GM12878 (cell line): ENCODE data around the gene S1PR4. TPM values are rescaled to one million over a fixed set of nuclear protein-coding genes. Genes with fewer than 3 reads are reported as not detected.

Experiments used
- BHLHE40 ChIP-seq, 2 experiments: fragments of 450-650 bp in 1 of 2; IDR thresholded peaks; 2 replicates each; pipeline ENCODE4 v1.6.1; 2011 to 2017; ENCODE audit warnings: low read depth in 2 of 2, borderline replicate concordance in 1 of 2, improper control_type of control experiment in 1 of 2, low read length in 1 of 2, mild to moderate bottlenecking in 1 of 2
- EP300 ChIP-seq, 2 experiments: fragments of 150-350 bp in 1 of 2; IDR thresholded peaks; 2 replicates each; pipeline ENCODE4 v1.6.1; 2011 to 2012; ENCODE audit warnings: low read depth in 2 of 2, low read length in 2 of 2, borderline replicate concordance in 1 of 2, improper control_type of control experiment in 1 of 2, inconsistent platforms in 1 of 2; ENCODE audit not compliant: control insufficient read depth in 1 of 2
- FOXK2 ChIP-seq: fragments of 450-650 bp; IDR thresholded peaks from 2 replicates; pipeline ENCODE4 v1.6.1; 2017; ENCODE audit warnings: mild to moderate bottlenecking, moderate library complexity
- HDAC2 ChIP-seq: fragments of 200-600 bp; sonication (generic); IDR thresholded peaks from 2 replicates; pipeline ENCODE4 v1.6.1; 2017
- IRF5 ChIP-seq: fragments of 450-650 bp; IDR thresholded peaks from 2 replicates; pipeline ENCODE4 v1.6.1; 2017; ENCODE audit warnings: borderline replicate concordance
- MEF2B ChIP-seq: fragments of 450-650 bp; IDR thresholded peaks from 2 replicates; pipeline ENCODE4 v1.6.1; 2018; ENCODE audit warnings: mild to moderate bottlenecking, moderate library complexity; ENCODE audit not compliant: partially characterized antibody, poor library complexity, severe bottlenecking
- PAX5 ChIP-seq: IDR thresholded peaks from 2 replicates; pipeline ENCODE4 v1.6.1; 2011; ENCODE audit warnings: low read depth, low read length, borderline replicate concordance
- POLR2AphosphoS5 ChIP-seq: IDR thresholded peaks from 2 replicates; pipeline ENCODE4 v1.6.1; 2011; ENCODE audit warnings: mild to moderate bottlenecking, low read length, inconsistent platforms
- RAD21 ChIP-seq: IDR thresholded peaks from 2 replicates; pipeline ENCODE4 v1.6.1; 2011; ENCODE audit warnings: mild to moderate bottlenecking, low read depth, low read length, moderate library complexity; ENCODE audit not compliant: insufficient read depth
- RELB ChIP-seq: fragments of 450-650 bp; IDR thresholded peaks from 2 replicates; pipeline ENCODE4 v1.6.1; 2017; ENCODE audit warnings: low read depth, mild to moderate bottlenecking, moderate library complexity
- REST ChIP-seq: IDR thresholded peaks from 2 replicates; pipeline ENCODE4 v1.6.1; 2012; ENCODE audit warnings: mild to moderate bottlenecking, low read depth, low read length
- RUNX3 ChIP-seq: IDR thresholded peaks from 2 replicates; pipeline ENCODE4 v1.6.1; 2012; ENCODE audit warnings: low read length, inconsistent platforms
- SREBF1 ChIP-seq: IDR thresholded peaks from 2 replicates; pipeline ENCODE4 v1.6.1; 2012; ENCODE audit warnings: mild to moderate bottlenecking, low read length
- STAT3 ChIP-seq: IDR thresholded peaks from 2 replicates; pipeline ENCODE4 v1.6.1; 2011; ENCODE audit warnings: low read depth, low read length, improper control_type of control experiment
- TAF1 ChIP-seq: IDR thresholded peaks from 2 replicates; pipeline ENCODE4 v1.6.1; 2011; ENCODE audit warnings: mild to moderate bottlenecking, low read depth, low read length, borderline replicate concordance
- WRNIP1 ChIP-seq: IDR thresholded peaks from 2 replicates; pipeline ENCODE4 v1.6.1; 2011; ENCODE audit warnings: low read depth, low read length, improper control_type of control experiment, borderline replicate concordance
- polyA plus RNA-seq, 11 experiments: library from polyadenylated mRNA; depleted of rRNA in 4 of 11; unstranded in 6 of 11; stranded (reverse) in 5 of 11; fragments of >200 nt; fragmentation: Nextera tagmentation in 4 of 11; fragmentation: Illumina TruSeq in 1 of 11; extraction: Ambion mirVana in 4 of 11; extraction: Trizol in 1 of 11; gene quantifications; 1 replicate in 1 of 11; 2 replicates in 10 of 11; pipeline versions ENCODE4 v1.2.1 to v1.2.3, GENCODE V29; 2011 to 2016; ENCODE audit warnings: inconsistent platforms in 2 of 11, missing spikeins in 2 of 11, low read depth in 1 of 11
- total RNA-seq, 4 experiments: library from RNA; depleted of rRNA in 3 of 4; stranded (reverse); fragments of >200 nt in 3 of 4; fragmentation: Illumina TruSeq in 1 of 4; extraction: Trizol in 1 of 4; gene quantifications; 2 replicates each; pipeline versions ENCODE4 v1.2.1 to v1.2.3, GENCODE V29; 2013 to 2021
- TF ChIP-seq, protein P1 (sequence below): IDR thresholded peaks from 2 replicates; pipeline ENCODE4 v1.6.1; 2012; ENCODE audit warnings: improper control_type of control experiment, low read depth, low read length; ENCODE audit not compliant: insufficient replicate concordance

Gene S1PR4
- total and polyA plus RNA-seq, 10 of the 15 experiments (the other 5 are each of a cell fraction or from before 2014, with no cell fraction given): 0.19 to 57.7 (median 32.4) TPM; not detected in 1

DNA sequence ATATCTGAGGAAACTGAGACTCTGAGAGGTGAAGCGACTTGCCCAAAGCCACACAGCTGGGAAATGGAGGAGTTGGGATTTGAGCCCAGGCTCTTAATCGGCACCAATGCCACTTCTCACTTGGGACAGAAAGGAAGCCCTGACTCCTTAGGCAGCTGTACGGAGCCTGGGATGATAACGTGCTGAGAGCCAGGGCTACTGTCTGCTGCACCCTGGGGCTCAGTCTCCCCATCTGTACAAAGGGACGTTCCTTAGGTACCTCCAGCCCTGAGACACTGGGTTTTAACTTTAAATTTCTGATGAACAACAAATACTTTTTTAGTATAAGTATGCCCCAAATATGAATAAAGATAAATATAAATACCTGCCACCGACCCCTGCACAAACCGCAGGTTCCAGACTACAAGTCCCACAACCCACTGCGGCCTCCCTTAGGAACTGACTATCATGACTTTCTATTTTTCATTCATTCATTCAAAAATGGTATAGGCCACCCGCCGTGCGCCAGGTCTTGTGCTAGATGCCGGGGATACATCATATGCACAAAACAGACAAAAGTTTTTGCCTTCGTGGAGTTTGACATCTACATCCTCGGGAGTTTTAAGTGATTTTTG, 6.4 kb downstream of the S1PR4 start (continued):
- no peak for TF ChIP-seq RELB
- 0 out of 4 replicates have a peak, but pooled peaks of 1 of the 2 experiments have one; percentile 28 for TF ChIP-seq BHLHE40 (IDR thresholded peaks at IDR 0.05; ENCODE audit: borderline replicate concordance in 1 of 2, low read depth in 2 of 2, low read length in 1 of 2)
- no peak for TF ChIP-seq WRNIP1
- TF ChIP-seq, protein P1, sequence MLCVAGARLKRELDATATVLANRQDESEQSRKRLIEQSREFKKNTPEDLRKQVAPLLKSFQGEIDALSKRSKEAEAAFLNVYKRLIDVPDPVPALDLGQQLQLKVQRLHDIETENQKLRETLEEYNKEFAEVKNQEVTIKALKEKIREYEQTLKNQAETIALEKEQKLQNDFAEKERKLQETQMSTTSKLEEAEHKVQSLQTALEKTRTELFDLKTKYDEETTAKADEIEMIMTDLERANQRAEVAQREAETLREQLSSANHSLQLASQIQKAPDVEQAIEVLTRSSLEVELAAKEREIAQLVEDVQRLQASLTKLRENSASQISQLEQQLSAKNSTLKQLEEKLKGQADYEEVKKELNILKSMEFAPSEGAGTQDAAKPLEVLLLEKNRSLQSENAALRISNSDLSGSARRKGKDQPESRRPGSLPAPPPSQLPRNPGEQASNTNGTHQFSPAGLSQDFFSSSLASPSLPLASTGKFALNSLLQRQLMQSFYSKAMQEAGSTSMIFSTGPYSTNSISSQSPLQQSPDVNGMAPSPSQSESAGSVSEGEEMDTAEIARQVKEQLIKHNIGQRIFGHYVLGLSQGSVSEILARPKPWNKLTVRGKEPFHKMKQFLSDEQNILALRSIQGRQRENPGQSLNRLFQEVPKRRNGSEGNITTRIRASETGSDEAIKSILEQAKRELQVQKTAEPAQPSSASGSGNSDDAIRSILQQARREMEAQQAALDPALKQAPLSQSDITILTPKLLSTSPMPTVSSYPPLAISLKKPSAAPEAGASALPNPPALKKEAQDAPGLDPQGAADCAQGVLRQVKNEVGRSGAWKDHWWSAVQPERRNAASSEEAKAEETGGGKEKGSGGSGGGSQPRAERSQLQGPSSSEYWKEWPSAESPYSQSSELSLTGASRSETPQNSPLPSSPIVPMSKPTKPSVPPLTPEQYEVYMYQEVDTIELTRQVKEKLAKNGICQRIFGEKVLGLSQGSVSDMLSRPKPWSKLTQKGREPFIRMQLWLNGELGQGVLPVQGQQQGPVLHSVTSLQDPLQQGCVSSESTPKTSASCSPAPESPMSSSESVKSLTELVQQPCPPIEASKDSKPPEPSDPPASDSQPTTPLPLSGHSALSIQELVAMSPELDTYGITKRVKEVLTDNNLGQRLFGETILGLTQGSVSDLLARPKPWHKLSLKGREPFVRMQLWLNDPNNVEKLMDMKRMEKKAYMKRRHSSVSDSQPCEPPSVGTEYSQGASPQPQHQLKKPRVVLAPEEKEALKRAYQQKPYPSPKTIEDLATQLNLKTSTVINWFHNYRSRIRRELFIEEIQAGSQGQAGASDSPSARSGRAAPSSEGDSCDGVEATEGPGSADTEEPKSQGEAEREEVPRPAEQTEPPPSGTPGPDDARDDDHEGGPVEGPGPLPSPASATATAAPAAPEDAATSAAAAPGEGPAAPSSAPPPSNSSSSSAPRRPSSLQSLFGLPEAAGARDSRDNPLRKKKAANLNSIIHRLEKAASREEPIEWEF: no peak
- no peak for TF ChIP-seq HDAC2
- no peak for TF ChIP-seq FOXK2
- no peak for TF ChIP-seq IRF5
- TF ChIP-seq RAD21: no peak
- no peak for TF ChIP-seq POLR2AphosphoS5
- no peak for TF ChIP-seq STAT3
- 0 out of 2 replicates have a peak, but pooled peaks have one; percentile 24 for TF ChIP-seq SREBF1
- TF ChIP-seq TAF1: no peak
- TF ChIP-seq REST: no peak
- peak; percentile 47 for TF ChIP-seq MEF2B
- TF ChIP-seq RUNX3: peak; percentile 79
- TF ChIP-seq EP300 (IDR thresholded peaks at IDR 0.05; ENCODE audit: borderline replicate concordance in 1 of 2, control insufficient read depth in 1 of 2, low read depth in 2 of 2, low read length in 2 of 2): no peak
- no peak for TF ChIP-seq PAX5
